C4-2B (cell line): ENCODE measurements around the gene ABCD4.

ENCODE experiments used
- CTCF ChIP-seq: fragments of 450-650 bp; conservative IDR thresholded peaks from 2 replicates; pipeline ENCODE4 v1.5.1; 2017; ENCODE audit warnings: mild to moderate bottlenecking
- ZFX ChIP-seq: fragments of 450-650 bp; IDR thresholded peaks from 2 replicates; pipeline ENCODE4 v1.6.1; 2017

- TF ChIP-seq ZFX (no peak), CTCF (no peak)
Measured at GRCh38 chr14:74241652-74242017, 61.1 kb downstream of the ABCD4 start.
